ENCODE measurements around the gene CFL1.

- TF ChIP-seq EZH2 (IDR thresholded peaks at IDR 0.05; ENCODE audit: borderline replicate concordance, low read length) (no peak), CTCF (conservative IDR thresholded peaks at IDR 0.05 in 1 of 2, IDR thresholded peaks at IDR 0.05 in 1 of 2; ENCODE audit: extremely low read depth in 1 of 2, insufficient read depth in 1 of 2, low read depth in 1 of 2, low read length in 2 of 2) (no peak)
Observed at GRCh38 chr11:65852508-65853245, 5.3 kb downstream of the CFL1 start.
